ENCODE results near the gene CCDC92. TPM values are rescaled to one million over a fixed set of nuclear protein-coding genes. Genes with fewer than 3 reads are reported as not detected.

Gene CCDC92
- total RNA-seq, 1 donor from 2014 or later = 55.1 TPM

- no peak overlapping the region for H3K27ac Mint-ChIP-seq (ENCODE audit: unreplicated experiment)
- H3K36me3 Mint-ChIP-seq (ENCODE audit: unreplicated experiment) = no peaks in the 10 kb centered on the region
- H3K4me1 Mint-ChIP-seq (ENCODE audit: unreplicated experiment) = peaks cover 8% of the 10 kb centered on the region
- peaks cover 3% of the 10 kb centered on the region for H3K27me3 Mint-ChIP-seq (ENCODE audit: unreplicated experiment)
- H3K4me3 Mint-ChIP-seq (ENCODE audit: unreplicated experiment) = no peak overlapping the region
- H3K9me3 Mint-ChIP-seq (ENCODE audit: unreplicated experiment) = no peaks in the 10 kb centered on the region
- no peak for DNase-seq (ENCODE audit: extremely low spot score, unreplicated experiment)
- no peak for TF ChIP-seq CTCF (IDR thresholded peaks at IDR 0.05)
Measured at GRCh38 chr12:123907726-123908476, 64.7 kb downstream of the CCDC92 start.

GRCh38 chr12:123906711-123907420 is 65.8 kb downstream of the CCDC92 start:
- Mint-ChIP-seq H3K36me3 (ENCODE audit: unreplicated experiment) (no peaks in the 10 kb centered on the region), H3K27me3 (ENCODE audit: unreplicated experiment) (peaks cover 3% of the 10 kb centered on the region), H3K4me1 (ENCODE audit: unreplicated experiment) (peaks cover 8% of the 10 kb centered on the region), H3K4me3 (ENCODE audit: unreplicated experiment) (no peak overlapping the region), H3K27ac (ENCODE audit: unreplicated experiment) (no peak overlapping the region), H3K9me3 (ENCODE audit: unreplicated experiment) (no peaks in the 10 kb centered on the region)
- TF ChIP-seq CTCF (IDR thresholded peaks at IDR 0.05) = no peak
- DNase-seq (ENCODE audit: extremely low spot score, unreplicated experiment) = no peak

- no peaks in the 10 kb centered on the region for H3K36me3 Mint-ChIP-seq (ENCODE audit: unreplicated experiment)
- TF ChIP-seq CTCF (IDR thresholded peaks at IDR 0.05) = peak; percentile 78
- peaks cover 13% of the 10 kb centered on the region for H3K4me1 Mint-ChIP-seq (ENCODE audit: unreplicated experiment)
- no peak overlapping the region for H3K4me3 Mint-ChIP-seq (ENCODE audit: unreplicated experiment)
- DNase-seq (ENCODE audit: extremely low spot score, unreplicated experiment) = no peak
- H3K27ac Mint-ChIP-seq (ENCODE audit: unreplicated experiment) = no peak overlapping the region
- no peaks in the 10 kb centered on the region for H3K9me3 Mint-ChIP-seq (ENCODE audit: unreplicated experiment)
- H3K27me3 Mint-ChIP-seq (ENCODE audit: unreplicated experiment) = peaks cover 3% of the 10 kb centered on the region
Measured at GRCh38 chr12:123905319-123905925, 67.2 kb downstream of the CCDC92 start.

- Mint-ChIP-seq H3K27me3 (ENCODE audit: unreplicated experiment) (peaks cover 3% of the 10 kb centered on the region), H3K9me3 (ENCODE audit: unreplicated experiment) (no peaks in the 10 kb centered on the region), H3K36me3 (ENCODE audit: unreplicated experiment) (no peaks in the 10 kb centered on the region), H3K27ac (ENCODE audit: unreplicated experiment) (no peak overlapping the region), H3K4me1 (ENCODE audit: unreplicated experiment) (peaks cover 13% of the 10 kb centered on the region), H3K4me3 (ENCODE audit: unreplicated experiment) (no peak overlapping the region)
- no peak for TF ChIP-seq CTCF (IDR thresholded peaks at IDR 0.05)
- no peak for DNase-seq (ENCODE audit: extremely low spot score, unreplicated experiment)
Measured at GRCh38 chr12:123903301-123904065, 69.1 kb downstream of the CCDC92 start.
